OCI-LY1 (cell line): Measurements from ENCODE around the gene KIAA2012.

Source experiments
- EZH2 ChIP-seq: fragments of 200-600 bp; sonication (generic), shearing (Covaris generic); IDR thresholded peaks from 2 replicates; pipeline ENCODE4 v1.8.0; 2017; ENCODE audit warnings: borderline replicate concordance, mixed run types, mild to moderate bottlenecking, antibody characterized with exemption, low read length, moderate library complexity, mixed read lengths
- TF ChIP-seq, protein P1 (sequence below): fragments of 200-600 bp; sonication (generic), shearing (Covaris generic); IDR thresholded peaks from 2 replicates; pipeline ENCODE4 v1.5.1; 2017; ENCODE audit warnings: mild to moderate bottlenecking, antibody characterized with exemption, low read length, moderate library complexity, mixed read lengths

DNA sequence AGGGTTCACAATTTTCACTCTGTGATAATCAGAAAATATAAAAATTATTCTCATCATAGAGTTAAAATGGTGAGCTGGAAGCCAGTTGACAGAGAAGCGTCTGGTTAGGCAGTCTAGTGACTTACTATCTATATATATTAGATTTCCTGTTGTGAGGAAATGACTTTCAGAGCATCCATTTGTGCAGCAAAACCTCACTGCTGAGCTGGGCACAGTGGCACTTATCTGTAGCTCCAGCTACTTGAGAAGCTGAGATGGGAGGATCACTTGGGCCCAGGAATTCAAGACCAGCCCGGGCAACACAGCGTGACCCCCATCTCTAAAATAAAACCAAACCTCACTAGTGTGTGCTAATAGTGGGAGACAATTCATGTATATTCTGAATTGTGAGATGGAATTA, 7.2 kb upstream of the KIAA2012 start:
- TF ChIP-seq, protein P1, sequence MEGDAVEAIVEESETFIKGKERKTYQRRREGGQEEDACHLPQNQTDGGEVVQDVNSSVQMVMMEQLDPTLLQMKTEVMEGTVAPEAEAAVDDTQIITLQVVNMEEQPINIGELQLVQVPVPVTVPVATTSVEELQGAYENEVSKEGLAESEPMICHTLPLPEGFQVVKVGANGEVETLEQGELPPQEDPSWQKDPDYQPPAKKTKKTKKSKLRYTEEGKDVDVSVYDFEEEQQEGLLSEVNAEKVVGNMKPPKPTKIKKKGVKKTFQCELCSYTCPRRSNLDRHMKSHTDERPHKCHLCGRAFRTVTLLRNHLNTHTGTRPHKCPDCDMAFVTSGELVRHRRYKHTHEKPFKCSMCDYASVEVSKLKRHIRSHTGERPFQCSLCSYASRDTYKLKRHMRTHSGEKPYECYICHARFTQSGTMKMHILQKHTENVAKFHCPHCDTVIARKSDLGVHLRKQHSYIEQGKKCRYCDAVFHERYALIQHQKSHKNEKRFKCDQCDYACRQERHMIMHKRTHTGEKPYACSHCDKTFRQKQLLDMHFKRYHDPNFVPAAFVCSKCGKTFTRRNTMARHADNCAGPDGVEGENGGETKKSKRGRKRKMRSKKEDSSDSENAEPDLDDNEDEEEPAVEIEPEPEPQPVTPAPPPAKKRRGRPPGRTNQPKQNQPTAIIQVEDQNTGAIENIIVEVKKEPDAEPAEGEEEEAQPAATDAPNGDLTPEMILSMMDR, result no peak
- no peak for TF ChIP-seq EZH2
